ENCODE data around the gene TUSC2.

The TUSC2 gene

DNA sequence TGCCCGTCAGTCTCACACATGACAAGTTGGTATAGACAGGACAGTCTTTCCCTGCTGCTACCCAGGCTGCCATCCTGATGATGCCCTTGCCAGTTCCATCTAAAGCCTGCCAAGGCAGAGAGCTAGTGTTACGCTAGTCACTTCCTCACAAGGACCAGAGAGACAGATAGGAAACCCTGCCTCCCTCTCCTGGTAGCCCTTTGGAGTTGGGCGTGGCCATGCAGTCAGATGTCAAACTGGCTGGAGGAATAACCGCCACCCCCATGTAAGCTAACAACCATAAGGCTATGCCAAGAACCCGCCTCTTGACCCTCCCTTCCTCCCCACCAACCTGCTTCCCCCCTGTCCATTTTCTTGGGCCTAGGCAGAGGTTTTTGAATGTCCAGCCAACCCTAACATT lies 28.5 kb upstream of the TUSC2 start:
- Histone ChIP-seq H4K5ac (ENCODE audit: low read length) (no peak overlapping the region), H3K18ac (ENCODE audit: low read length) (no peak overlapping the region), H3K79me2 (ENCODE audit: control insufficient read depth, insufficient read depth, low read length) (peaks cover 17% of the 10 kb centered on the region), H3K9ac (ENCODE audit: low read length) (peak overlapping the region; percentile 97), H3K36me3 (ENCODE audit: control insufficient read depth, insufficient read depth, low read length) (peaks cover 3% of the 10 kb centered on the region), H3K4ac (ENCODE audit: low read depth, low read length) (no peak overlapping the region), H3K4me2 (ENCODE audit: low read length) (no peak overlapping the region), H3K4me1 (ENCODE audit: control insufficient read depth, low read depth, low read length) (peaks cover 18% of the 10 kb centered on the region), H3K27me3 (ENCODE audit: insufficient read depth, low read length, poor library complexity) (no peaks in the 10 kb centered on the region), H2BK15ac (replicated peaks; ENCODE audit: low read depth) (no peak overlapping the region), H2BK120ac (ENCODE audit: low read depth, low read length) (no peak overlapping the region), H3K23ac (ENCODE audit: low read length) (no peak overlapping the region), H3K4me3 (ENCODE audit: low read length) (no peak overlapping the region), H4K8ac (ENCODE audit: low read depth, low read length) (no peak overlapping the region), H2BK5ac (ENCODE audit: low read length) (no peak overlapping the region), H2AK5ac (ENCODE audit: low read length) (no peak overlapping the region), H3K79me1 (ENCODE audit: low read length) (peaks cover 28% of the 10 kb centered on the region), H3K27ac (ENCODE audit: low read depth, low read length) (no peak overlapping the region), H3K56ac (ENCODE audit: low read length) (no peak overlapping the region)
- WGBS (ENCODE audit: extremely low coverage, insufficient coverage, low lambda C conversion rate), result no CpG with 5 or more reads among the region's 5 CpGs
- DNase-seq, result no peak

- Histone ChIP-seq H2BK5ac (ENCODE audit: low read length) (no peak overlapping the region), H3K56ac (ENCODE audit: low read length) (no peak overlapping the region), H2BK15ac (replicated peaks; ENCODE audit: low read depth) (no peak overlapping the region), H3K4me2 (ENCODE audit: low read length) (no peak overlapping the region), H3K36me3 (ENCODE audit: control insufficient read depth, insufficient read depth, low read length) (peaks cover 3% of the 10 kb centered on the region), H3K23ac (ENCODE audit: low read length) (no peak overlapping the region), H4K5ac (ENCODE audit: low read length) (no peak overlapping the region), H3K79me2 (ENCODE audit: control insufficient read depth, insufficient read depth, low read length) (peaks cover 17% of the 10 kb centered on the region), H2AK5ac (ENCODE audit: low read length) (no peak overlapping the region), H3K79me1 (ENCODE audit: low read length) (peaks cover 28% of the 10 kb centered on the region), H3K27me3 (ENCODE audit: insufficient read depth, low read length, poor library complexity) (no peaks in the 10 kb centered on the region), H3K9ac (ENCODE audit: low read length) (no peak overlapping the region), H3K4me3 (ENCODE audit: low read length) (no peak overlapping the region), H3K4ac (ENCODE audit: low read depth, low read length) (no peak overlapping the region), H3K4me1 (ENCODE audit: control insufficient read depth, low read depth, low read length) (peaks cover 21% of the 10 kb centered on the region), H4K8ac (ENCODE audit: low read depth, low read length) (no peak overlapping the region), H3K18ac (ENCODE audit: low read length) (no peak overlapping the region), H3K27ac (ENCODE audit: low read depth, low read length) (no peak overlapping the region), H2BK120ac (ENCODE audit: low read depth, low read length) (no peak overlapping the region)
- DNase-seq, result no peak
- no CpG with 5 or more reads among the region's 5 CpGs for WGBS (ENCODE audit: extremely low coverage, insufficient coverage, low lambda C conversion rate)
These were observed 28.0 kb upstream of the TUSC2 start for GRCh38 chr3:50355829-50356552.

GRCh38 chr3:50354850-50355249 lies 26.8 kb upstream of the TUSC2 start:
- H4K8ac ChIP-seq (ENCODE audit: low read depth, low read length), result no peak overlapping the region

GRCh38 chr3:50354186-50354764 lies 26.3 kb upstream of the TUSC2 start:
- Histone ChIP-seq H2BK120ac (ENCODE audit: low read depth, low read length) (no peak overlapping the region), H3K4me1 (ENCODE audit: control insufficient read depth, low read depth, low read length) (peaks cover 23% of the 10 kb centered on the region), H3K56ac (ENCODE audit: low read length) (no peak overlapping the region), H3K9ac (ENCODE audit: low read length) (no peak overlapping the region), H2BK15ac (replicated peaks; ENCODE audit: low read depth) (no peak overlapping the region), H3K79me2 (ENCODE audit: control insufficient read depth, insufficient read depth, low read length) (peaks cover 17% of the 10 kb centered on the region), H3K4me2 (ENCODE audit: low read length) (no peak overlapping the region), H4K8ac (ENCODE audit: low read depth, low read length) (no peak overlapping the region), H3K23ac (ENCODE audit: low read length) (no peak overlapping the region), H3K4me3 (ENCODE audit: low read length) (no peak overlapping the region), H3K27me3 (ENCODE audit: insufficient read depth, low read length, poor library complexity) (no peaks in the 10 kb centered on the region), H3K27ac (ENCODE audit: low read depth, low read length) (no peak overlapping the region), H4K5ac (ENCODE audit: low read length) (no peak overlapping the region), H3K4ac (ENCODE audit: low read depth, low read length) (no peak overlapping the region), H2BK5ac (ENCODE audit: low read length) (no peak overlapping the region), H2AK5ac (ENCODE audit: low read length) (no peak overlapping the region), H3K79me1 (ENCODE audit: low read length) (peaks cover 28% of the 10 kb centered on the region), H3K36me3 (ENCODE audit: control insufficient read depth, insufficient read depth, low read length) (peaks cover 3% of the 10 kb centered on the region), H3K18ac (ENCODE audit: low read length) (no peak overlapping the region)
- no peak for DNase-seq
- WGBS (ENCODE audit: extremely low coverage, insufficient coverage, low lambda C conversion rate), result no CpG with 5 or more reads among the region's 5 CpGs

More at GRCh38 chr3:50354850-50355249, 26.8 kb upstream of the TUSC2 start:
- no peak overlapping the region for H2BK15ac ChIP-seq (replicated peaks; ENCODE audit: low read depth)
- no peak overlapping the region for H3K4me3 ChIP-seq (ENCODE audit: low read length)
- WGBS (ENCODE audit: extremely low coverage, insufficient coverage, low lambda C conversion rate), result no CpG with 5 or more reads among the region's 7 CpGs
- no peak overlapping the region for H2AK5ac ChIP-seq (ENCODE audit: low read length)
- no peak overlapping the region for H4K5ac ChIP-seq (ENCODE audit: low read length)
- no peak overlapping the region for H3K56ac ChIP-seq (ENCODE audit: low read length)
- H3K4me1 ChIP-seq (ENCODE audit: control insufficient read depth, low read depth, low read length), result peaks cover 26% of the 10 kb centered on the region
- peaks cover 17% of the 10 kb centered on the region for H3K79me2 ChIP-seq (ENCODE audit: control insufficient read depth, insufficient read depth, low read length)
- no peak overlapping the region for H3K23ac ChIP-seq (ENCODE audit: low read length)
- peaks cover 3% of the 10 kb centered on the region for H3K36me3 ChIP-seq (ENCODE audit: control insufficient read depth, insufficient read depth, low read length)
- H3K79me1 ChIP-seq (ENCODE audit: low read length), result peaks cover 28% of the 10 kb centered on the region
- H3K18ac ChIP-seq (ENCODE audit: low read length), result no peak overlapping the region
- no peak overlapping the region for H2BK5ac ChIP-seq (ENCODE audit: low read length)
- no peak overlapping the region for H3K27ac ChIP-seq (ENCODE audit: low read depth, low read length)
- no peak overlapping the region for H3K4me2 ChIP-seq (ENCODE audit: low read length)
- DNase-seq, result no peak
- H3K27me3 ChIP-seq (ENCODE audit: insufficient read depth, low read length, poor library complexity), result no peaks in the 10 kb centered on the region
- no peak overlapping the region for H3K9ac ChIP-seq (ENCODE audit: low read length)
- H3K4ac ChIP-seq (ENCODE audit: low read depth, low read length), result no peak overlapping the region
- no peak overlapping the region for H2BK120ac ChIP-seq (ENCODE audit: low read depth, low read length)

DNA sequence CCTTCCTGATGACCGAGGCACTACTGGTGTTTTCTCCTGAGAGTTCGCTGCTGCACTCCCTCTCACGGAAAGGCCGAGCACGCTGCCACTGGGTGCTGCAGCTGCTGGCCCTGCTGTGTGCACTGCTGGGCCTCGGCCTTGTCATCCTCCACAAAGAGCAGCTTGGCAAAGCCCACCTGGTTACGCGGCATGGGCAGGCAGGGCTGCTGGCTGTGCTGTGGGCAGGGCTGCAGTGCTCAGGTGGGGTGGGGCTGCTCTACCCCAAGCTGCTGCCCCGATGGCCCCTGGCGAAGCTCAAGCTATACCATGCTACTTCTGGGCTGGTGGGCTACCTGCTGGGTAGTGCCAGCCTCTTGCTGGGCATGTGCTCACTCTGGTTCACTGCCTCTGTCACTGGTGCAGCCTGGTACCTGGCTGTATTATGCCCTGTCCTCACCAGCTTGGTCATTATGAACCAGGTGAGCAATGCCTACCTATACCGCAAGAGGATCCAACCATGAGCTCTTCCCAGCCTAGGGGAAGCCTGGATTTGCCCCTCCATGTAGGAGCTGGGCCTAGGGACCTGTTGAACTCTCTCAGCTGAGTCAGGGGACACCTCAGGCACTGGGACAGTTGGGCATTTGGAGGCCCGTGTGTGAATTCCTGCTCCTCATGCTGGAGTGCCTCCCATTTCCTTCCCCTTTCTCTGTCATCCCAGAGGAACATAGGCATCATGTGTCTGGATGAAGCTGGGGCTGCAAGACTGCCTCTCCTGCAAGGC lies 25.4 kb upstream of the TUSC2 start:
- no peak for DNase-seq
- H3K23ac ChIP-seq (ENCODE audit: low read length), result no peak overlapping the region
- no peak overlapping the region for H4K5ac ChIP-seq (ENCODE audit: low read length)
- H3K56ac ChIP-seq (ENCODE audit: low read length), result no peak overlapping the region
- H3K9ac ChIP-seq (ENCODE audit: low read length), result no peak overlapping the region
- H2BK5ac ChIP-seq (ENCODE audit: low read length), result no peak overlapping the region
- no peaks in the 10 kb centered on the region for H3K27me3 ChIP-seq (ENCODE audit: insufficient read depth, low read length, poor library complexity)
- no peak overlapping the region for H3K4me3 ChIP-seq (ENCODE audit: low read length)
- H3K18ac ChIP-seq (ENCODE audit: low read length), result no peak overlapping the region
- no peak overlapping the region for H3K4me2 ChIP-seq (ENCODE audit: low read length)
- H3K4ac ChIP-seq (ENCODE audit: low read depth, low read length), result no peak overlapping the region
- H2BK120ac ChIP-seq (ENCODE audit: low read depth, low read length), result no peak overlapping the region
- peaks cover 22% of the 10 kb centered on the region for H3K4me1 ChIP-seq (ENCODE audit: control insufficient read depth, low read depth, low read length)
- no peak overlapping the region for H4K8ac ChIP-seq (ENCODE audit: low read depth, low read length)
- peaks cover 13% of the 10 kb centered on the region for H3K79me2 ChIP-seq (ENCODE audit: control insufficient read depth, insufficient read depth, low read length)
- H3K79me1 ChIP-seq (ENCODE audit: low read length), result peaks cover 23% of the 10 kb centered on the region
- no peak overlapping the region for H3K27ac ChIP-seq (ENCODE audit: low read depth, low read length)
- no peak overlapping the region for H2BK15ac ChIP-seq (replicated peaks; ENCODE audit: low read depth)
- H2AK5ac ChIP-seq (ENCODE audit: low read length), result no peak overlapping the region
- peaks cover 3% of the 10 kb centered on the region for H3K36me3 ChIP-seq (ENCODE audit: control insufficient read depth, insufficient read depth, low read length)
- WGBS (ENCODE audit: extremely low coverage, insufficient coverage, low lambda C conversion rate), result no CpG with 5 or more reads among the region's 12 CpGs
